WTC11 (cell line): ENCODE data around the gene BAG3. TPM values are rescaled to one million over a fixed set of nuclear protein-coding genes. Genes with fewer than 3 reads are reported as not detected.

Experiments used
- ATAC-seq: fragments of 200-7000 bp; cut with Tn5 transposase; 2 replicates; pipeline ENCODE4 v1.10.0; 2021; ENCODE audit warnings: mild to moderate bottlenecking, moderate library complexity
- CTCF ChIA-PET: fragments of 300-600 bp; sonication (Branson Sonifier 250); formaldehyde crosslinking; loops from one replicate; lab custom pipeline; 2021; ENCODE audit warnings: antibody characterized with exemption; lab: Charles Lee
- POLR2A ChIA-PET: fragments of 350-600 bp; sonication (Branson Sonifier 250); formaldehyde crosslinking; loops from one replicate; lab custom pipeline; 2021; ENCODE audit warnings: antibody characterized with exemption; lab: Charles Lee
- DNase-seq: peaks from one replicate; pipeline ENCODE4 v3.0.0; 2021; ENCODE audit warnings: low spot score
- H3K27ac Mint-ChIP-seq: 2 replicates; pipeline ENCODE4 v1.8.0; 2021; ENCODE audit warnings: mixed read lengths
- H3K27me3 Mint-ChIP-seq: 2 replicates; pipeline ENCODE4 v1.8.0; 2021; ENCODE audit warnings: low read depth, mild to moderate bottlenecking, moderate library complexity, mixed read lengths
- H3K36me3 Mint-ChIP-seq: 2 replicates; pipeline ENCODE4 v1.8.0; 2021; ENCODE audit warnings: mixed read lengths
- H3K4me1 Mint-ChIP-seq: 2 replicates; pipeline ENCODE4 v1.8.0; 2022; ENCODE audit warnings: mixed read lengths
- H3K4me3 Mint-ChIP-seq: 2 replicates; pipeline ENCODE4 v1.8.0; 2021; ENCODE audit warnings: mild to moderate bottlenecking, moderate library complexity, mixed read lengths
- H3K9me3 Mint-ChIP-seq: 2 replicates; pipeline ENCODE4 v1.8.0; 2021; ENCODE audit warnings: mixed read lengths
- ATF1 ChIP-seq: sonication (generic); formaldehyde crosslinking; IDR thresholded peaks from 2 replicates; pipeline ENCODE4 v1.8.1; 2023; ENCODE audit warnings: mild to moderate bottlenecking, moderate library complexity, missing genetic modification reagents
- ELF4 ChIP-seq: sonication (generic); formaldehyde crosslinking; IDR thresholded peaks from 2 replicates; pipeline ENCODE4 v1.8.1; 2022; ENCODE audit warnings: low read depth, mild to moderate bottlenecking, moderate library complexity, missing genetic modification reagents
- ETV6 ChIP-seq: sonication (generic); formaldehyde crosslinking; IDR thresholded peaks from 2 replicates; pipeline ENCODE4 v1.8.1; 2022; ENCODE audit warnings: mild to moderate bottlenecking, missing genetic modification reagents
- IRF2 ChIP-seq: sonication (generic); formaldehyde crosslinking; IDR thresholded peaks from 2 replicates; pipeline ENCODE4 v1.8.0; 2022; ENCODE audit warnings: low read depth, missing genetic modification reagents, borderline replicate concordance
- MYBL2 ChIP-seq: sonication (generic); formaldehyde crosslinking; IDR thresholded peaks from 2 replicates; pipeline ENCODE4 v1.8.1; 2023; ENCODE audit warnings: mild to moderate bottlenecking, moderate library complexity, missing genetic modification reagents
- NR1H2 ChIP-seq: sonication (generic); formaldehyde crosslinking; IDR thresholded peaks from 2 replicates; pipeline ENCODE4 v1.9.0; 2021; ENCODE audit warnings: mild to moderate bottlenecking, moderate library complexity, missing genetic modification reagents
- RORB ChIP-seq: fragments of 250-450 bp; sonication (Bioruptor Pico); IDR thresholded peaks from 2 replicates; pipeline ENCODE4 v1.9.0; 2021; ENCODE audit warnings: mild to moderate bottlenecking
- TCF7 ChIP-seq: sonication (generic); formaldehyde crosslinking; IDR thresholded peaks from 2 replicates; pipeline ENCODE4 v1.8.0; 2022; ENCODE audit warnings: mild to moderate bottlenecking, low read depth, missing genetic modification reagents, moderate library complexity
- ZNF281 ChIP-seq: sonication (generic); formaldehyde crosslinking; IDR thresholded peaks from 2 replicates; pipeline ENCODE4 v1.8.0; 2023; ENCODE audit warnings: mild to moderate bottlenecking, missing genetic modification reagents
- ZNF416 ChIP-seq: fragments of 250-450 bp; sonication (Bioruptor Pico); IDR thresholded peaks from 2 replicates; pipeline ENCODE4 v1.9.0; 2021; ENCODE audit warnings: mild to moderate bottlenecking, inconsistent platforms
- ZNF532 ChIP-seq: fragments of 250-450 bp; sonication (Bioruptor Pico); IDR thresholded peaks from 2 replicates; pipeline ENCODE4 v1.9.0; 2021; ENCODE audit warnings: mild to moderate bottlenecking, borderline replicate concordance
- ZSCAN18 ChIP-seq: fragments of 250-450 bp; sonication (Bioruptor Pico); IDR thresholded peaks from 2 replicates; pipeline ENCODE4 v2.1.2; 2022; ENCODE audit warnings: mild to moderate bottlenecking, moderate library complexity
- total RNA-seq: library from RNA; stranded (reverse); gene quantifications from 3 replicates; pipeline ENCODE4 v1.2.3, GENCODE V29; 2021
- TF ChIP-seq, protein P1 (sequence below): sonication (generic); formaldehyde crosslinking; IDR thresholded peaks from 2 replicates; pipeline ENCODE4 v1.8.1; 2022; ENCODE audit warnings: low read depth, missing genetic modification reagents, borderline replicate concordance
- TF ChIP-seq, protein P2 (sequence below): sonication (generic); formaldehyde crosslinking; IDR thresholded peaks from 2 replicates; pipeline ENCODE4 v1.8.0; 2022; ENCODE audit warnings: mild to moderate bottlenecking, missing genetic modification reagents
- TF ChIP-seq, protein P3 (sequence below): sonication (generic); formaldehyde crosslinking; IDR thresholded peaks from 2 replicates; pipeline ENCODE4 v1.8.1; 2023; ENCODE audit warnings: mild to moderate bottlenecking, missing genetic modification reagents
- TF ChIP-seq, protein P4 (sequence below): sonication (generic); formaldehyde crosslinking; IDR thresholded peaks from 2 replicates; pipeline ENCODE4 v1.8.0; 2022; ENCODE audit warnings: mild to moderate bottlenecking, missing genetic modification reagents

BAG3 gene
- total RNA-seq, 1 experiment from 2014 or later, result 15.7 TPM

DNA sequence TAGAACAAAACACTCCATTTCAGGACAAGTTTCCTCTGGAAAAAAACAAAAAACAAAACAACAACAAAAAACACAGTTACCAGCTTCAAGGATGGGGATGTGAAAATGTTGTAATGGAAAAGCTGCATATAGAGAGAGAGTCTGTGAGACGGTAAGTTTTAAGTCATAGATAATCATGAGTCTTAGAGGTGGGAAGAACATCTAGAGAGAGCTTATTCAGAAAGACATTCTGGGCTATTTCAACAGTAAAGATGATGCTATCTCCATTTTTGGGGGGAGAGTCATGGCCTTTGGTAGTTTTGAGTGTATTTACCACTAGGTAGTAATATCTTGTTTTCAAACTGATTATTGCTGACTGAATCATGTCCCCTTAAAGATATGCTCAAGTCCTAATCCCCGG, 51.4 kb downstream of the BAG3 start:
- Mint-ChIP-seq H3K27me3 (no peaks in the 10 kb centered on the region; the same call in 1 of the 2 replicates), H3K27ac (no peak overlapping the region), H3K36me3 (peaks cover 17% of the 10 kb centered on the region), H3K4me1 (peaks cover 24% of the 10 kb centered on the region), H3K4me3 (no peak overlapping the region), H3K9me3 (peaks cover 18% of the 10 kb centered on the region)
- DNase-seq (no peak), ATAC-seq (no peak)
- POLR2A ChIA-PET, result interaction anchor here (0.5 kb wide), 1 partner anchor 191 kb away, joined by 6 read pairs; no protein-coding TSS in a partner anchor
- TF ChIP-seq ZNF416, result no peak
- TF ChIP-seq ELF4, result no peak
- TF ChIP-seq TCF7 (CRISPR knock-in tag), result no peak
- TF ChIP-seq ATF1 (CRISPR knock-in tag), result no peak
- TF ChIP-seq, protein P1, sequence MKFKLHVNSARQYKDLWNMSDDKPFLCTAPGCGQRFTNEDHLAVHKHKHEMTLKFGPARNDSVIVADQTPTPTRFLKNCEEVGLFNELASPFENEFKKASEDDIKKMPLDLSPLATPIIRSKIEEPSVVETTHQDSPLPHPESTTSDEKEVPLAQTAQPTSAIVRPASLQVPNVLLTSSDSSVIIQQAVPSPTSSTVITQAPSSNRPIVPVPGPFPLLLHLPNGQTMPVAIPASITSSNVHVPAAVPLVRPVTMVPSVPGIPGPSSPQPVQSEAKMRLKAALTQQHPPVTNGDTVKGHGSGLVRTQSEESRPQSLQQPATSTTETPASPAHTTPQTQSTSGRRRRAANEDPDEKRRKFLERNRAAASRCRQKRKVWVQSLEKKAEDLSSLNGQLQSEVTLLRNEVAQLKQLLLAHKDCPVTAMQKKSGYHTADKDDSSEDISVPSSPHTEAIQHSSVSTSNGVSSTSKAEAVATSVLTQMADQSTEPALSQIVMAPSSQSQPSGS (CRISPR knock-in tag), result no peak
- no peak for TF ChIP-seq IRF2 (CRISPR knock-in tag)
- no peak for TF ChIP-seq MYBL2 (CRISPR knock-in tag)
- CTCF ChIA-PET, result interaction anchor here (0.5 to 1.5 kb wide), 4 partner anchors 15 to 116 kb away, joined by 3 to 8 read pairs (median 4); no protein-coding TSS in a partner anchor

DNA sequence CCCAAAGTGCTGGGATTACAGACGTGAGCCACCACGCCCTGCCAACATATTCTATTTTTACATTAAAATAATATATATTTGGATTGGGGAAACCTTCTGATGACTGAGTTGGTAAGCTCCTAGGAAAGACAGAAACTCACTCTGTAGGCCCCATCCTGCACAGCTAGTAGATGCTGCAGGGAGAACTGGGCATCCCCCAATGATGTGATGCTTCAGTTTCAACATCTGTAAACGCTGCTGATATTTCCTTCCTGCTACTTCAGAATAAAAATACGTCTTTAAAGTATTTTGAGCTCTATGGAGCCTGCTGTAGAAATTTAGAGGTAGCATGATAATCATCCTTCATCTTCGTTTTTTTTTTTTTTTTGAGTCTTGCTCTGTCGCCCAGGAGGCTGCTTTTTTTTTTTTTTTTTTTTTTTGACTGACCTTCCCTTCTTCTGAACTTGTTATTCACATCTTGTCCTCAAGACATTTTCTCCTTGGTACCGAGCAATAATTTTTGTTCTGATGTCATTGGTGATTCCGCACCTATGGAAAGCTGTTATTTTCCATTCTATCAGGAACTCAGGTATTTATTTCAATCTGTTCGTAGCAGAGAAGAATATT, 52.8 kb downstream of the BAG3 start:
- no peak for DNase-seq
- POLR2A ChIA-PET, result interaction anchor here (0.6 kb wide), 1 partner anchor 22 kb away, joined by 3 read pairs; the partner anchor contains the start of gene INPP5F
- CTCF ChIA-PET, result interaction anchor here (0.6 to 1.0 kb wide), 3 partner anchors 17 to 149 kb away, joined by 3 to 4 read pairs (median 3); no protein-coding TSS in a partner anchor

More for the DNA sequence above, 52.8 kb downstream of the BAG3 start:
- no peaks in the 10 kb centered on the region; the same call in 1 of the 2 replicates for H3K27me3 Mint-ChIP-seq
- no peak for ATAC-seq
- peaks cover 24% of the 10 kb centered on the region for H3K4me1 Mint-ChIP-seq
- H3K4me3 Mint-ChIP-seq, result no peak overlapping the region
- no peak for TF ChIP-seq ZNF281
- TF ChIP-seq, protein P2, sequence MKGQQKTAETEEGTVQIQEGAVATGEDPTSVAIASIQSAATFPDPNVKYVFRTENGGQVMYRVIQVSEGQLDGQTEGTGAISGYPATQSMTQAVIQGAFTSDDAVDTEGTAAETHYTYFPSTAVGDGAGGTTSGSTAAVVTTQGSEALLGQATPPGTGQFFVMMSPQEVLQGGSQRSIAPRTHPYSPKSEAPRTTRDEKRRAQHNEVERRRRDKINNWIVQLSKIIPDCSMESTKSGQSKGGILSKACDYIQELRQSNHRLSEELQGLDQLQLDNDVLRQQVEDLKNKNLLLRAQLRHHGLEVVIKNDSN (CRISPR knock-in tag), result no peak
- TF ChIP-seq RORB (CRISPR knock-in tag), result no peak
- TF ChIP-seq, protein P3, sequence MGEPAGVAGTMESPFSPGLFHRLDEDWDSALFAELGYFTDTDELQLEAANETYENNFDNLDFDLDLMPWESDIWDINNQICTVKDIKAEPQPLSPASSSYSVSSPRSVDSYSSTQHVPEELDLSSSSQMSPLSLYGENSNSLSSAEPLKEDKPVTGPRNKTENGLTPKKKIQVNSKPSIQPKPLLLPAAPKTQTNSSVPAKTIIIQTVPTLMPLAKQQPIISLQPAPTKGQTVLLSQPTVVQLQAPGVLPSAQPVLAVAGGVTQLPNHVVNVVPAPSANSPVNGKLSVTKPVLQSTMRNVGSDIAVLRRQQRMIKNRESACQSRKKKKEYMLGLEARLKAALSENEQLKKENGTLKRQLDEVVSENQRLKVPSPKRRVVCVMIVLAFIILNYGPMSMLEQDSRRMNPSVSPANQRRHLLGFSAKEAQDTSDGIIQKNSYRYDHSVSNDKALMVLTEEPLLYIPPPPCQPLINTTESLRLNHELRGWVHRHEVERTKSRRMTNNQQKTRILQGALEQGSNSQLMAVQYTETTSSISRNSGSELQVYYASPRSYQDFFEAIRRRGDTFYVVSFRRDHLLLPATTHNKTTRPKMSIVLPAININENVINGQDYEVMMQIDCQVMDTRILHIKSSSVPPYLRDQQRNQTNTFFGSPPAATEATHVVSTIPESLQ, result no peak
- TF ChIP-seq ETV6, result no peak
- no peak for TF ChIP-seq ZSCAN18 (CRISPR knock-in tag)
- TF ChIP-seq NR1H2 (CRISPR knock-in tag), result no peak
- TF ChIP-seq ZNF532, result no peak
- TF ChIP-seq, protein P4, sequence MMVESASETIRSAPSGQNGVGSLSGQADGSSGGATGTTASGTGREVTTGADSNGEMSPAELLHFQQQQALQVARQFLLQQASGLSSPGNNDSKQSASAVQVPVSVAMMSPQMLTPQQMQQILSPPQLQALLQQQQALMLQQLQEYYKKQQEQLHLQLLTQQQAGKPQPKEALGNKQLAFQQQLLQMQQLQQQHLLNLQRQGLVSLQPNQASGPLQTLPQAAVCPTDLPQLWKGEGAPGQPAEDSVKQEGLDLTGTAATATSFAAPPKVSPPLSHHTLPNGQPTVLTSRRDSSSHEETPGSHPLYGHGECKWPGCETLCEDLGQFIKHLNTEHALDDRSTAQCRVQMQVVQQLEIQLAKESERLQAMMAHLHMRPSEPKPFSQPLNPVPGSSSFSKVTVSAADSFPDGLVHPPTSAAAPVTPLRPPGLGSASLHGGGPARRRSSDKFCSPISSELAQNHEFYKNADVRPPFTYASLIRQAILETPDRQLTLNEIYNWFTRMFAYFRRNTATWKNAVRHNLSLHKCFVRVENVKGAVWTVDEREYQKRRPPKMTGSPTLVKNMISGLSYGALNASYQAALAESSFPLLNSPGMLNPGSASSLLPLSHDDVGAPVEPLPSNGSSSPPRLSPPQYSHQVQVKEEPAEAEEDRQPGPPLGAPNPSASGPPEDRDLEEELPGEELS (CRISPR knock-in tag), result no peak
- TF ChIP-seq, all 79 proteins: peak for 0
- peaks cover 21% of the 10 kb centered on the region for H3K36me3 Mint-ChIP-seq
- peaks cover 23% of the 10 kb centered on the region for H3K9me3 Mint-ChIP-seq
- H3K27ac Mint-ChIP-seq, result no peak overlapping the region
